HEK293 (cell line): ENCODE data around the gene UBL5.

Experiments used
- HOXD13 ChIP-seq: sonication (generic); formaldehyde crosslinking; IDR thresholded peaks from 2 replicates; pipeline ENCODE4 v1.8.0; 2022; ENCODE audit warnings: missing genetic modification reagents, borderline replicate concordance
- WT1 ChIP-seq: fragments of 450-650 bp; formaldehyde crosslinking; IDR thresholded peaks from 2 replicates; pipeline ENCODE4 v1.5.1; 2016; ENCODE audit warnings: missing biosample characterization, missing genetic modification characterization
- YY1 ChIP-seq: fragments of 450-650 bp; formaldehyde crosslinking; IDR thresholded peaks from 2 replicates; pipeline ENCODE4 v1.5.1; 2018; ENCODE audit warnings: missing biosample characterization, missing genetic modification characterization
- ZNF548 ChIP-seq: fragments of 450-650 bp; formaldehyde crosslinking; IDR thresholded peaks from 2 replicates; pipeline ENCODE4 v1.5.1; 2016; ENCODE audit warnings: missing biosample characterization, missing genetic modification characterization
- ZNF670 ChIP-seq: fragments of 450-650 bp; formaldehyde crosslinking; IDR thresholded peaks from 2 replicates; pipeline ENCODE4 v1.5.1; 2016; ENCODE audit warnings: missing biosample characterization, missing genetic modification characterization, low read depth
- TF ChIP-seq, protein P1 (sequence below): fragments of 450-650 bp; formaldehyde crosslinking; IDR thresholded peaks from 2 replicates; pipeline ENCODE4 v1.5.1; 2016; ENCODE audit warnings: missing biosample characterization, missing genetic modification characterization
- TF ChIP-seq, protein P2 (sequence below): fragments of 450-650 bp; formaldehyde crosslinking; IDR thresholded peaks from 2 replicates; pipeline ENCODE4 v1.5.1; 2017; ENCODE audit warnings: missing biosample characterization, missing genetic modification characterization

DNA sequence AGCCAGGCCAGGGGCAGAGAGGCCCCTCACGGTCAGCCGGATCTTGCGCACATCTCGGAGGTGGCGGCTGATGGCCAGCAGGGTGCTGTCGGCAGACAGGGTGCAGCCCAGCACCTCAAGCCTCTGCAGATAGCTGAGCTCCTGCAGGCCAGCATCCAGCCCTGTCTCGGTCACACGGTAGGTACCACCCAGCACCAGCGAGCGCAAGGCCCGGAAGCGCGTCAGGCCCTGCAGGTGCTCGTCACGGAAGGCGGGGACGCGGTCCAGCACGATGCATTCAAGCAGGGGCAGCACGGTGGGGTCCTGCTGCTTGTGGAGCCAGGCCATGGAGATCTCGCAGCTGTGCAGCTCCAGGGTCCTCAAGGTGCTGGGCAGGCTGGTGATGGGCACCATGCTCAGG, 16.6 kb upstream of the UBL5 start:
- TF ChIP-seq, protein P1, sequence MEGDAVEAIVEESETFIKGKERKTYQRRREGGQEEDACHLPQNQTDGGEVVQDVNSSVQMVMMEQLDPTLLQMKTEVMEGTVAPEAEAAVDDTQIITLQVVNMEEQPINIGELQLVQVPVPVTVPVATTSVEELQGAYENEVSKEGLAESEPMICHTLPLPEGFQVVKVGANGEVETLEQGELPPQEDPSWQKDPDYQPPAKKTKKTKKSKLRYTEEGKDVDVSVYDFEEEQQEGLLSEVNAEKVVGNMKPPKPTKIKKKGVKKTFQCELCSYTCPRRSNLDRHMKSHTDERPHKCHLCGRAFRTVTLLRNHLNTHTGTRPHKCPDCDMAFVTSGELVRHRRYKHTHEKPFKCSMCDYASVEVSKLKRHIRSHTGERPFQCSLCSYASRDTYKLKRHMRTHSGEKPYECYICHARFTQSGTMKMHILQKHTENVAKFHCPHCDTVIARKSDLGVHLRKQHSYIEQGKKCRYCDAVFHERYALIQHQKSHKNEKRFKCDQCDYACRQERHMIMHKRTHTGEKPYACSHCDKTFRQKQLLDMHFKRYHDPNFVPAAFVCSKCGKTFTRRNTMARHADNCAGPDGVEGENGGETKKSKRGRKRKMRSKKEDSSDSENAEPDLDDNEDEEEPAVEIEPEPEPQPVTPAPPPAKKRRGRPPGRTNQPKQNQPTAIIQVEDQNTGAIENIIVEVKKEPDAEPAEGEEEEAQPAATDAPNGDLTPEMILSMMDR (tag by site-specific recombination): no peak
- no peak for TF ChIP-seq HOXD13 (CRISPR knock-in tag)
- TF ChIP-seq WT1 (tag by site-specific recombination): no peak
- TF ChIP-seq, protein P2, sequence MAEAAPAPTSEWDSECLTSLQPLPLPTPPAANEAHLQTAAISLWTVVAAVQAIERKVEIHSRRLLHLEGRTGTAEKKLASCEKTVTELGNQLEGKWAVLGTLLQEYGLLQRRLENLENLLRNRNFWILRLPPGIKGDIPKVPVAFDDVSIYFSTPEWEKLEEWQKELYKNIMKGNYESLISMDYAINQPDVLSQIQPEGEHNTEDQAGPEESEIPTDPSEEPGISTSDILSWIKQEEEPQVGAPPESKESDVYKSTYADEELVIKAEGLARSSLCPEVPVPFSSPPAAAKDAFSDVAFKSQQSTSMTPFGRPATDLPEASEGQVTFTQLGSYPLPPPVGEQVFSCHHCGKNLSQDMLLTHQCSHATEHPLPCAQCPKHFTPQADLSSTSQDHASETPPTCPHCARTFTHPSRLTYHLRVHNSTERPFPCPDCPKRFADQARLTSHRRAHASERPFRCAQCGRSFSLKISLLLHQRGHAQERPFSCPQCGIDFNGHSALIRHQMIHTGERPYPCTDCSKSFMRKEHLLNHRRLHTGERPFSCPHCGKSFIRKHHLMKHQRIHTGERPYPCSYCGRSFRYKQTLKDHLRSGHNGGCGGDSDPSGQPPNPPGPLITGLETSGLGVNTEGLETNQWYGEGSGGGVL (tag by site-specific recombination): no peak
- TF ChIP-seq ZNF670 (tag by site-specific recombination): no peak
- no peak for TF ChIP-seq YY1
- no peak for TF ChIP-seq ZNF548 (tag by site-specific recombination)
